Measurements from ENCODE around the gene TRAPPC13.

- TF ChIP-seq CTCF (conservative IDR thresholded peaks at IDR 0.05; ENCODE audit: low read depth, low read length) (no peak), EZH2 (IDR thresholded peaks at IDR 0.05; ENCODE audit: borderline replicate concordance, low read depth, low read length, poor library complexity, severe bottlenecking) (no peak)
These were observed 12.4 kb upstream of the TRAPPC13 start for GRCh38 chr5:65612298-65612907.
